KBM-7 (cell line): Measurements from ENCODE around the gene CYP2C19.
"Not testable (repeated sequence)": the region's sequence is repeated elsewhere in the genome, so short reads cannot be mapped to it uniquely, and the experiment has no call there.

ENCODE experiments used
- DNase-seq: peaks from one replicate; pipeline ENCODE4 v3.0.0-alpha.2; 2015
- in situ Hi-C: fragments of 300-500 bp; cut with MboI; formaldehyde crosslinking; loops from 2 replicates; pipeline ENCODE4 v1.14.3; 2020; ENCODE audit warnings: low sequenced_read_pairs, low pct_unique_long_range_greater_than_20kb, mixed read lengths

Gene CYP2C19

DNA sequence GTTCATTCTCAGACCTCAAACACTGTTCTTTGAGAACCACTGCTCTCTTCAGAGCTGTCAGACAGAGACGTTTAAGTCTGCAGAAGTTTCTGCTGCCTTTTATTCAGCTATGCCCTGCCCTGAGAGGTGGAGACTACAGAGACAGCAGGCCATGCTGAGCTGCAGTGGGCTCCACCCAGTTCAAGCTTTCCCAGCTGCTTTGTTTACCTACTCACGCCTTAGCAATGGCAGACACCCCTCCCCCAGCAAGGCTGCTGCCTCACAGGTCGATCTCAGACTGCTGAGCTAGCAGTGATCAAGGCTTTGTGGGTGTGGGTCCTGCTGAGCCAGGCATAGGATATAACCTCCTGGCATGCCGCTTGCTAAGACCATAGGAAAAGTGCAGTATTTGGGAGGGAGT lies 95.5 kb downstream of the CYP2C19 start:
- in situ Hi-C loops: no loop called here
- DNase-seq: no peak

DNA sequence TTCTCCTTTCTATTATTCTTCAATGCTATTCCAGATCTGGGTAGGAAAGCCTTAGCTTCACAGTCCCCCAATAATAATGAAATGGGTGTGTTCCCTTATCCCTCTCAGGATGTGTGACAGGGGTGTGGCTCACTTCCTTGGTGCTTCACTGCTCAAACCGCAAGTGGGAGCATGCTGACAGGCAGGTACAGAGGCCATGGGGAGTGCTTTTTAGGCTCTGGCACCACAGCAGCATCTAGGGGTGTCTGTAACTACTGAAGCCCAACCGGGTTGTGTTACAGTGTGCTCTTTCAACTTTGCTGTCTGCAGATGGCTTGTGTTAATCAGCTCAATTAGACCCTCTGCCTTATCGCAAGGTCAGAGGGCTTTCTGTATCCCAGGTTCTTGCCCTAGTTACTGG lies 96.6 kb downstream of the CYP2C19 start:
- in situ Hi-C loops: no loop called here
- no peak for DNase-seq

DNA sequence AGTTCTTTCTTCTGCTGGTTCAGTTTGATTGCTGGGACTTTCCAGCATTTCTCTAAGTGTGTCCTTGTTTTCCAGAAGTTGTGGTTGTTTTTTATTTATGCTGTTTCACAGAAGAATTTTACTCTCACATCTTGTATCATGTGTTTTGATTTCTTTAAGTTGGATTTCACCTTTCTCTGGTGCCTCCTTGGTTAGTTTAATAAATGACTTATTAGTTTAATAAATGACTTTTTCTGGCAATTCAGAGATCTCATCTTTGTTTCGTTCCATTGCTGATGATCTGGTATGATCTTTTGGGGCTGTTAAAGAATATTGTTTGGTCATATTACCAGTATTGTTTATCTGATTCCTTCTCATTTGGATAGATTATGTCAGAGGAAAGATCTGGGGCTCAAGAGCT lies 116.2 kb downstream of the CYP2C19 start:
- DNase-seq: no peak
- in situ Hi-C loops: no loop called here

DNA sequence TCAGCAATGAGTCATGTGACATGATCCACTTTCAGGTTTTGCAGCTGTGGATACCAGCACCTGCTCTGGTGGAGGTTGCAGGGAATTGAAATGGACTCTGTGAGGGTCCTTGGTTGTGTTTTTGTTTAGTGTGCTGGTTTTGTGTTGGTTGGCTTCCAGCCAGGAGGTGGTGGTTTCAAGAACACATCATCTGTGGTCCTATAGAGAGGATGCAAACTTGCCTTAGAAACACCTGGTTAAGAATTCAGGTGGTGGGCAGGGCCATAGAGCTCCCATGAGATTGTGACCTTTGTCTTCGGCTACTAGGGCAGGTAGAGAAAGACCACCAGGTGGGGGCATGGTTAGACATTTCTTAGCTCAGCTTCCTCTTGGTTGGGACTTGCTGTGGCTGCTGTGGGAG lies 116.7 kb downstream of the CYP2C19 start:
- in situ Hi-C loops: no loop called here

DNA sequence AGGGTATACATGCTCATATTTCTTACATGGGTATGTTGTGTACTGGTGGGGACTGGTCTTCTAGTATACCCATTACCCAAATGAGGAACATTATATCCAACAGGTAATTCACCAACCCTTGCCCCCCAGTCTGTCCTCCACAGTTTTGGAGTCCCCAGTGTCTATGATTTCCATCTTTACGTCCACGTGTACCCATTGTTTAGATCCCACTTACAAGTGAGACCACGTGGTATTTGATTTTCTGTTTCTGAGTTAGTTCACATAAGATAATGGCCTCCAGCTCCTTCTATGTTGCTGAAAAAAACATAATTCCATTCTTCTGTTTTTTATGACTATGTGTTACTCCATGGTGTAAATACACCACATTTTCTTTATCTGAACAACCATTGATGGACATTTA lies 126.6 kb downstream of the CYP2C19 start:
- DNase-seq: no peak
- in situ Hi-C loops: no loop called here

More for the DNA sequence above, 116.7 kb downstream of the CYP2C19 start:
- no peak for DNase-seq

DNA sequence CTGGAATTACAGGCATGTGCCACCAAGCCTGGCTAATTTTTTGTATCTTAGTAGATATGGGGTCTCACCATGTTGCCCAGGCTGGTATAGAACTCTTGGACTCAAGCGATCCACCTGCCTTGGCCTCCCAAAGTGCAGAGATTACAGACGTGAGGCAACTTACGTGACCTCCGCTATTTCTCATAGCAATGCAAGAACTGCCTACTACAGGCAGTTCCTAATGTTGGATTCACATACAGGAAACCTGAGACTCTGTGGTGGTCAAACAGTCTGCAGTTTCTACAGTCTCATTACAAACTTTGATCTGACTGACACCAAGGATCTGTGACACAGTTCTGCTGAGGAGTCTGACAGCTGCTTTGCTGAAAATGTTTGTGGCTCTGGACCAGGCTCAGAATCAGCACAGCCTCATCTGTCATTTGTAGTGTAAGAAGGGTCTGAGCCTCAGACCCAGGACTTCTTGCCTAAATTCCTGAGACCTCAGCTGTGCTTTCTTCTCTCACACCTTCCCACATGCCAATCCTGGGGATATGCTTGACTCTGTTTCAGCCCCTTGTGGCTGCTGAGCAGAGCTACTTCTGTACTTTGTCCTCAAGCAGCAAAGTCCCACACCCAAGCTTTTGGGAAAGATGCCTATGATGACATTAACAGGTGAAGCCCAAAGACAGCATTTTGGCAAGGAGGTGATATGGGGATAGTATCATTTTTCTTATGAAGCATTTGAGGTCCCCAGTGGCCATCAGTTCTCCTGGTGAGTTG lies 128.0 kb downstream of the CYP2C19 start:
- in situ Hi-C loops: no loop called here

DNA sequence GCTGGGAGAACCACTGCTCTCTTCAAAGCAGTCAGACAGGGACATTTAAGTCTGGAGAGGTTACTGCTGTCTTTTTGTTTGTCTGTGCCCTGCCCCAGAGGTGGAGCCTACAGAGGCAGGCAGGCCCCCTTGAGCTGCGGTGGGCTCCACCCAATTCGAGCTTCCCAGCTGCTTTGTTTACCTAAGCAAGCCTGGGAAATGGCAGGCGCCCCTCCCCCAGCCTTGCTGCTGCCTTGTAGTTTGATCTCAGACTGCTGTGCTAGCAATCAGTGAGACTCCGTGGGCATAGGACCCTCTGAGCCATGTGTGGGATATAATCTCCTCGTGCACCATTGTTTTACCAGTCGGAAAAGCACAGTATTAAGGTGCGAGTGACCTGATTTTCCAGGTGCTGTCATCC lies 135.9 kb downstream of the CYP2C19 start:
- in situ Hi-C loops, DNase-seq: not testable (repeated sequence)

More for the DNA sequence above, 128.0 kb downstream of the CYP2C19 start:
- DNase-seq: no peak

DNA sequence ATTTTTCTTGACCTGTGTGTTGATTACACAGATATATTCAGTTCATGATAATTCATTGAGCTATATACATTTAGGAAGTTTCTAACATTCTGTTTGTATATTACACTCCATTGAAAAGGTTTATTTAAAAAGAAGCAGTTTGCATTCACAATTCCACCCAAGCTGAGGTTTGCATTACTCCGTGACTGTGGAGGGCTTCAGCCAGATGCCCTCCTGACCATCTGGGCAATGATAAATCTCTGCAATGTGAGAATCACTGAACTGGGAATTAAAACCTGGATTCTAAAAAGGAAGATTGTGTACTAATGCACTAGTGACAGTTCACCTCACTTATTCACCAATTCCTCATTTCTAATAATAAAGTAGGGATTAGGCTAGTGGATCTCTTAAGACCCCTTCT lies 139.6 kb downstream of the CYP2C19 start:
- in situ Hi-C loops: no loop called here
- no peak for DNase-seq

DNA sequence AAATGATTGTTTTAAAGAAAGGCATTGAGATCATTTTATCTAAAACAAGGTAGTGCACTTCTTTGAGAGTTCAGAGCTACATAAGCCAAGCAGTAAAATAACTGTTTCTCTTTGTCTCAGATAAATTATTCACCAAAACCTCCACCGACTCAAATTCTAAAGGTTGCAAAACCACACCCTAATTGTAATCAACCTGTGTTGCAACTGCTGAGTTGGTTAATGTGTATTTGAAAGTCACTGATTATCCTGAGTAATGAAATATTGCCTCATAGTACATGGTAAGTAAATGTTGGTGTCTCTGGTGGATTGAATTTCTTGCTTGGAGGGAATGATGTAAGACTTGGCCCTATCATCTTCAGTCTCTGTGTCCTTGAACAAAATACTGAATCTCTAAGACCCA lies 140.1 kb downstream of the CYP2C19 start:
- no peak for DNase-seq
- in situ Hi-C loops: no loop called here
